Effector memory CD8-positive, alpha-beta T cell (primary cell): ENCODE results near the gene NKAPL.
A peak's percentile ranks its signal among the peaks of the same experiment; 100 is the strongest.
"Not testable (repeated sequence)": the region's sequence is repeated elsewhere in the genome, so short reads cannot be mapped to it uniquely, and the experiment has no call there.

Source experiments
- ATAC-seq: fragments of 150-1000 bp; cut with Tn5 transposase; replicated peaks from 2 replicates; pipeline ENCODE4 v1.10.0; 2021; ENCODE audit warnings: mild to moderate bottlenecking, moderate library complexity
- DNase-seq, 3 experiments: peaks; one replicate each; pipeline ENCODE4 v3.0.0; 2021
- H3K27ac Mint-ChIP-seq, 2 donors: one replicate each; pipeline ENCODE4 v1.8.0; 2022; ENCODE audit warnings: mild to moderate bottlenecking in 2 of 2, mixed read lengths in 2 of 2, moderate library complexity in 2 of 2
- H3K27me3 Mint-ChIP-seq, 2 donors: one replicate each; pipeline ENCODE4 v1.8.0; 2022; ENCODE audit warnings: mixed read lengths in 2 of 2
- H3K36me3 Mint-ChIP-seq: one replicate; pipeline ENCODE4 v1.8.0; 2022; ENCODE audit warnings: mild to moderate bottlenecking, moderate library complexity, mixed read lengths; ENCODE audit not compliant: insufficient read depth
- H3K4me1 Mint-ChIP-seq, 2 donors: one replicate each; pipeline ENCODE4 v1.8.0; 2022; ENCODE audit warnings: low read depth in 2 of 2, mixed read lengths in 2 of 2
- H3K4me3 Mint-ChIP-seq, 2 donors: one replicate each; pipeline ENCODE4 v1.8.0; 2022; ENCODE audit warnings: mild to moderate bottlenecking in 2 of 2, mixed read lengths in 2 of 2, moderate library complexity in 2 of 2
- H3K9me3 Mint-ChIP-seq, 2 donors: one replicate each; pipeline ENCODE4 v1.8.0; 2022; ENCODE audit warnings: mixed read lengths in 2 of 2

The NKAPL gene

DNA sequence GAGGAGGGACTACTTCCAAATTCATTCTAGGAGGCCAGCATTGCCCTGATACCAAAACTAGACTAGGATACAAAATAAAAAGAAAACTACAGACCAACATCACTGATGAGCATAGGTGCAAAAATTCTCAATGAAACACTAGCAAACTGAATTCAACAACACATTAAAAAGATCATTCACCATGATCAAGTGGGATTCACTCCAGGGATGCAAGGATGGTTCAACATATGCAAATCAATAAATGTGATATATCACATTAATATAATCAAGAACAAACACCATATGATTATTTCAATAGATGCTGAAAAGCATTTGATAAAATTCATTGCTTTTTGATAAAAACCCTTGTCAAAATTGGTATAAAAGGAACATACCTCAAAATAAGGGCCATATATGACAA lies 32.5 kb downstream of the NKAPL start:
- DNase-seq (no peak), ATAC-seq (no peak)
- no peak overlapping the region for H3K4me3 Mint-ChIP-seq
- H3K4me1 Mint-ChIP-seq: no peaks in the 10 kb centered on the region
- no peaks in the 10 kb centered on the region for H3K27me3 Mint-ChIP-seq
- no peaks in the 10 kb centered on the region for H3K36me3 Mint-ChIP-seq
- no peak overlapping the region for H3K27ac Mint-ChIP-seq
- no peaks in the 10 kb centered on the region for H3K9me3 Mint-ChIP-seq

- no peak for ATAC-seq
- no peaks in the 10 kb centered on the region for H3K9me3 Mint-ChIP-seq
- DNase-seq: no peak
- no peaks in the 10 kb centered on the region for H3K36me3 Mint-ChIP-seq
- H3K4me3 Mint-ChIP-seq: no peak overlapping the region
- no peaks in the 10 kb centered on the region for H3K4me1 Mint-ChIP-seq
- no peaks in the 10 kb centered on the region for H3K27me3 Mint-ChIP-seq
- no peak overlapping the region for H3K27ac Mint-ChIP-seq
Measured at GRCh38 chr6:28295326-28295725, 36.2 kb downstream of the NKAPL start.

DNA sequence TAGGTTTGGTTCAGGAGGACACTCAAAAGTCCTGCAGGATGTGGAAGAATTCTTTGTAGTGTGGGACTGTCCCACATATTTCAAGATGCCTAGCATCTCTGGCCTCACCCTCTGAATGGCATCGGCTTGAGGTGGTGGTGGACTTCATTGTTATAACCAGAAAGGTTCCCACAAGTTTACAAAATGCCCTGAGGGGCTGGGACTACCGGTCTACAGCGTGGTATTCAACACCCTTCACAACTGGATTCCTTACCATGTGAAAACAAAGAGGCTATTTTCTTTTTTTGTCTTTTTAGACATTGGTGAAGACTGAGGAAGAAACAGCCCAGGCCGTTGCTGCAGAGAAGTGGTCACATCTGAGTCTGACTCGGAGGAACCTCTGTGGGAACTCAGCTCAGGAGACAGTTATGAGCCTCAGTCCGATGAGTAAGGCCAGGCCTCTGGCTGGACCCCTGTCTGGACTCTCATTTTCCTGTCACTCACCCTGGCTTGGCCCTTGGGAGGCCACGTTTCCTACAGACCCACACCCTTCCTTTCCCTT lies 37.5 kb downstream of the NKAPL start:
- Mint-ChIP-seq H3K36me3 (no peaks in the 10 kb centered on the region), H3K4me3 (no peak overlapping the region), H3K27me3 (no peaks in the 10 kb centered on the region), H3K4me1 (no peaks in the 10 kb centered on the region), H3K9me3 (no peaks in the 10 kb centered on the region), H3K27ac (no peak overlapping the region)
- no peak for DNase-seq
- no peak for ATAC-seq

DNA sequence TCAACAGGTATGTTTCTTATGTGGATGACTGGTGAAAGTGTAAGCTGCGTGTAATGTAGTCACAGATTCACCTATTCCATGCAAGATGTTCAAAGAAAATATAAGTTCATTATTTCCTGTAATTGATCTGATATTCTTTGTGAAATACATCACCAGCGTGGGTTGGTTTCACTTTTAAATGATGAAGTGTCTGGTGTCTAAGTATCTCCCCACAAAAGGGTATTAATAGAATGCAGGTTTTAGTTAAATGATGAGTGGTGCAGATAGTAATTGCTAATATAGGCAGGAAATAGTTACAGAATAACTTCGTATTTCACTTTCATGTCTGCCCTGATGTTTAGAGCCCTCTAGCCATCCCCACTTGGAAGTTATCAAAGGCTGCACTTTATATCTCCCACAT lies 44.5 kb downstream of the NKAPL start:
- no peak for DNase-seq
- peak overlapping the region in 1 of 2 donors; percentile 27 for H3K4me3 Mint-ChIP-seq
- no peaks in the 10 kb centered on the region for H3K36me3 Mint-ChIP-seq
- H3K27ac Mint-ChIP-seq: peak overlapping the region; percentile 7 to 90
- peaks cover 4 to 7% of the 10 kb centered on the region in 2 donors for H3K27me3 Mint-ChIP-seq
- peak; percentile 45 for ATAC-seq
- H3K4me1 Mint-ChIP-seq: peaks cover 7 to 14% of the 10 kb centered on the region in 2 donors
- H3K9me3 Mint-ChIP-seq: no peaks in the 10 kb centered on the region

GRCh38 chr6:28306363-28306762 lies 47.3 kb downstream of the NKAPL start:
- Mint-ChIP-seq H3K27me3 (peaks cover 26 to 31% of the 10 kb centered on the region in 2 donors), H3K4me1 (peaks cover 7 to 14% of the 10 kb centered on the region in 2 donors)
- not testable (repeated sequence) for ATAC-seq, H3K36me3 Mint-ChIP-seq, H3K4me3 Mint-ChIP-seq, H3K27ac Mint-ChIP-seq, DNase-seq, H3K9me3 Mint-ChIP-seq
